HG03280 (cell line): ENCODE results near the gene TRIM24.
"Not testable (repeated sequence)": the region's sequence is repeated elsewhere in the genome, so short reads cannot be mapped to it uniquely, and the experiment has no call there.

Experiments used
- ATAC-seq: cut with Tn5 transposase; IDR thresholded peaks from one replicate; pipeline ENCODE4 v1.9.1; 2021; ENCODE audit warnings: mild to moderate bottlenecking, moderate library complexity; ENCODE audit not compliant: unreplicated experiment

The TRIM24 gene

DNA sequence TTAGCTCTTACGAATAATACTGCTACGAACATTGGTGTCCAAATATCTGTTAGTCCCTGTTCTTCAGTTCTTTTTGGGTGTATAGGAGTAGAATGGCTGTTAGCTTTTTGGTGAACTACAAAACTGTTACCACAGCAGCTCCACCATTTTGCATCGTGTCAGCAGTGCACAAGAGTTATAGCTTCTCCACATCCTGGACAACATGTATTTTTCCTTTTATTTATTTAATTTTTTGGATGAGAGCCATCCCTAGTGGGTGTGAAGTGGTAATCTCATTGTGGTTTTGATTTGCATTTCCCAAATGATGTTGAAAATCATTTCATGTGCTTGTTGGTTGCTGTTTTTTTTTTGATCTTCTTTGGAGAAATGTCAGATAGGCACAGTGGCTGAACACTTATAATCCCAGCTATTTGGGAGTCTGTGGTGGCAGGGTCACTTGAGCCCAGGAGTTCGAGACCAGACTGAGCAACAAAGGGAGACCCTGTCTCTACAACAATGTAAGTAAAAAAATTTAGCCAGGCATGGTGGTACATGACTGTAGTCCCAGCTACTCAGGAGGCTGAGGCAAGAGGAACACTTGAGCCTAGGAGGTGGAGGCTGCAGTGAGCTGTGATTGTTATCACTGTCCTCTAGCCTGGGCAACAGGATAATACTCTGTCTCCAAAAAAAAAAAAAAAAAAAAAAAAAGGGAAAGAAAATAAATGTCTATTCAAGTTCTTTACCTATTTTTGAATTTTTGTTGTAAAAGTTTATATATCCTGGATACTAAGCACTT lies 31.7 kb downstream of the TRIM24 start:
- no peak for ATAC-seq

DNA sequence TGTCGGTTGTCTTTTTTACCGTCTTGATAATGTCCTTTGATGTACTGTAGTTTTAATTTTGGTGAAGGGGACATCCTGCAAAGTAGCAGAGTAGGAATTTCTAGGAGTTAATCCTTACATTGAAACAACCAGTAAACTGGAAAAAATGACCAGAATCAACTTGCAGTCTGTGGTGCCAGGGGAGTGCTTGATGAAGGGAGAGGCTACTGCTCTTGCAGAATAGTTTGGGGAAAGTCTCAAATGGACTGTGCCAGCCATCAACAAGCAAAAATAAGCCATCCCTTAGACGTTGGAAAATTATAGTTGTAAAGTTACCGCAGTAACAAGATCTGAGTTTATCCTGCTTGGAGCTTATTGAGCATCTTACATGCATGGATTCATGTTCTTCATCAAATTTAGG lies 32.4 kb downstream of the TRIM24 start:
- no peak for ATAC-seq

- no peak for ATAC-seq
Measured at GRCh38 chr7:138493535-138493934, 33.5 kb downstream of the TRIM24 start.

DNA sequence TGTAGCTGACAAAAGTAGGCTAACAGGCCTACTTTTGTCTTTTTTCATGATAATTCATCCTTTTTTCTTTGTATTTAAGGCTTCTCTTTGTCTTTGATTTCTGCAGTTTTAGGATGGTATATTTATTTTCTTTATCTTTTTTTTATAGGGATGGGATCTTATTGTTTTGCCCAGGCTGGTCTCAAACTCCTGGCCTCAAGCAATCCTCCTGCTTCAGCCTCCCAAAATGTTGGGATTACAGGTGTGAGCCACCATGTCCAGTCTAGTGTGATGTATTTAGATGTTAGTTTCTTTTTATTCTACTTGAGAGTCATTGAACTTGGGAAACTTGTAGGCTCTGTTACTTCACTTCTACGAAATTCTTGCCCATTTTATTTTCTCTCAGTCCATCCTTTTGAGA lies 35.4 kb downstream of the TRIM24 start:
- ATAC-seq = no peak

DNA sequence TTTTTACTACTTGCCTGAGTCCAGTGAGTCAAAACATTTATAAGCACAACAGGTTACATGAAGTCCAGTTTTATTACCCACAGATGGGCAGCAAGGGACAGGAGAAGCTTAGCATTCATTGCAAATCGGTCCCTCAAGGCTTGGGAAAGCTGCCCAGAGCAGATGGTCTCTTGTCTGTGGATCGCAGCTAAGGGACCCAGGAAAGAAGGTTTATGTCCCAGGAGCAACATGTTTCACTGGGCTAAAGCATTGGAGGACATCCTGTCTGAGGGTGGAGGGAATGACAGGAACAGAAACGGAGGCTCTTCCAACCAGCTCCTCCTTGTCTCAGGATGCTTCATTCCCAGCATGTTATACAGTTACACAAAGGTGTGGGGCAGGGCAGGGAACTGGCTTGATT lies 39.3 kb downstream of the TRIM24 start:
- ATAC-seq = no peak

DNA sequence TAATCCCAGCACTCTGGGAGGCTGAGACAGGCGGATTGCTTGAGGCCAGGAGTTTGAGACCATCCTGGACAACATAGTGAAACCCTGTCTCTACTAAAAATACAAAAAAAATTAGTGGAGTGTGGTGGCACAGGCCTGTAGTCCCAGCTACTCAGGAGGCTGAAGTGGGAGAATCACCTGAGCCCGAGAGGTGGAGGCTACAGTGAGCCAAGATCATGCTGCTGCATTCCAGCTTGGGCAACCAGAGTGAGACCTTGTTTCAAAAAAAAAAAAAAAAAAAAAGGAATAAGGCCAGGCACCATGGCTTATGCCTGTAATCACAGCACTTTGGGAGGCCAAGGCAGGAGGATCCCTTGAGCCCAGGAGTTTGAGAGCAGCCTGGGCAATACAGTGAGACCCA lies 40.2 kb downstream of the TRIM24 start:
- not testable (repeated sequence) for ATAC-seq

- ATAC-seq = no peak
Measured at GRCh38 chr7:138500892-138501291, 40.8 kb downstream of the TRIM24 start.

DNA sequence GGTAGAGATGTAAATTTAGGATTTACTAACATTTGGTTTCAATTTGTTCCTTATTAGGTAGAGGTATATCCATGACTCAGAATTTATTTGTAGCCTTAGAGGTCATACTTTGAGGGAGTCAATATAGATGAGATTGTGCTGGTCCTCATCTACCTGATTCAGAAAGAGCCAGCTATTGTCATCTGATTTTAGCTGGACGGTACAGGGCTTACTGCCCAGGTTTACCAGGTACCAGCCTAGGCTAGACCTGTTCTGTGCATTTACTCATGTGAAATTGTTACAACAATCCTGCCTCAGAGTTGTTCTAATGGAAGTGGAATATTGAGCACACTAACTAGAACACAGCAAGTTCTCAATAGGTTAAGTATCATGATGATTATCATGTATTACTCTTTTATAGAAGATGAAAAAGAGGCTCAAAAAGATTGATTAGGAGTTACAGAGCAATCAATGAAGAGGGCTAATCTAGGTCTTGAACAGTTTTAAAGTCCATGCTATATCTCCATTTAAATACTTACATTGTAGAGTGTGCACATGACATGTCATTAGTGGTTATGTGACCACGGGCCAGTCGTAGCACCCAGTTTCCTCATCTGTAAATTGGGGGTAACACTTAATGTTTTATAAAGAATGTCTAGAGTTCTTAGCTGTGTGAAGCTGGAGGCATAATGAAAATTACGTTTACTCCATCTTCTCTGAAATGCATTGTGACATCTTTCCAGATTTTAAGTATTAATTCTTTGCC lies 42.1 kb downstream of the TRIM24 start:
- no peak for ATAC-seq

DNA sequence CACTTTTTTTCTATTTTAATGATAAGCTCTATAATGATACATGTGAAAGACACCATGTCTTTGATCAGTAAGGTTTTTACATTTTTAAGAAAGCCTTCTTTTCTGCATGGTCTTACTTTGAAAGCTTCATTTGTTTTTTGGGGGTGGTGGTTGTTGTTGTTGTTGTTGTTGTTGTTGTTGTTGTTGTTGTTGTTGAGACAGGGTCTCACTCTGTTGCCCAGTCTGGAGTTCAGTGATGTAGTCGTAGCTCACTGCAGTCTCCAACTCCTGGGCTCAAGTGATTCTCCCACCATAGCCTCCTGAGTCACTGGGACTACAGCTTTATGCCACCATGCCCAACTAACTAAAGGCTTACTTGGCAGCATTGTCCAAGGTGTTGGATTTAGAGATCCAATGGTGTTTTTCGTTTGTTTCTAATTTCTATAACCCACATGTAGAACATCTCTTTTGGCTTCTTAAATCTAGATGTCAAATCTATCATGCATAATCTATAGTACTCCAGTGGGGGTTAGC lies 45.4 kb downstream of the TRIM24 start:
- ATAC-seq = no peak

DNA sequence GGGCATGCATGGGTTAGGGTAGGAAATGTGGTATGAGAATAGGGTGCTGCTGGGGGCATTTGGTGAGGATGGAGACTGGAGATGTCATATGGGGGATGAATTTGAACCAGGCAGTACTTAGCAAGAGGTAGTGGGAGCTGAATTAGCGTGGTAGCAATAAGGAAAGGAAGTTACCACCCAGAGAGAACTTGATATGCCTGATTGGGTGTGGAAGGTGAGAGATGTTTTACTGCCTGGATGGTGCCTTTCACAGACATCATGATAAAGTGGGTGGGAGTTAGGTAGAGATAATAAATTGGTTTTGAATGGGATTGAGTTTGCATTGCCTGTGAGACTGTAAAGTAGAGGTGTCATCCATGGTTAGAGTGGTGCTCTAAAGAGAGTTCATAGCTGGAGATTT lies 46.7 kb downstream of the TRIM24 start:
- no peak for ATAC-seq

GRCh38 chr7:138510003-138510402 lies 49.9 kb downstream of the TRIM24 start:
- ATAC-seq = no peak

- no peak for ATAC-seq
Measured at GRCh38 chr7:138512092-138512858, 52.2 kb downstream of the TRIM24 start.

DNA sequence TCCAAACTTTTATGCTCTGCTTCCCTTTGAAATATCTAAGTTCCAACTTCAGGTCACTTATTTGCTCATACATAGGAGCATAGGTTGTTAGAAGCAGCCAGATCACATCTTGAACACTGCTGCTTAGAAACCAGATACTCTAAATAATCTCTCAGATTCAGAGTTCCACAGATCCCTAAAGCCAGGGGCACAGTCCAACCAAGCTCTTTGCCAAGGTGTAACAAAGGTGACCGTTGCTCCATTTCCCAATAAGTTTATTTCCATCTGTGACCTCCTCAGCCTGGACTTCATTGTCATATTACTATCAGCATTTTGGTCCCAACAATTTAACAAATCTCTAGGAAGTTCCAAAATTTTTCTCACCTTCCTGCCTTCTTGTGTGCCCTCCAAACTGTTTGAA lies 52.8 kb downstream of the TRIM24 start:
- no peak for ATAC-seq

- ATAC-seq = no peak
Measured at GRCh38 chr7:138513344-138513871, 53.3 kb downstream of the TRIM24 start.

- ATAC-seq = no peak
Measured at GRCh38 chr7:138514044-138514443, 54.0 kb downstream of the TRIM24 start.

- ATAC-seq = no peak
Measured at GRCh38 chr7:138515001-138515528, 55.0 kb downstream of the TRIM24 start.

DNA sequence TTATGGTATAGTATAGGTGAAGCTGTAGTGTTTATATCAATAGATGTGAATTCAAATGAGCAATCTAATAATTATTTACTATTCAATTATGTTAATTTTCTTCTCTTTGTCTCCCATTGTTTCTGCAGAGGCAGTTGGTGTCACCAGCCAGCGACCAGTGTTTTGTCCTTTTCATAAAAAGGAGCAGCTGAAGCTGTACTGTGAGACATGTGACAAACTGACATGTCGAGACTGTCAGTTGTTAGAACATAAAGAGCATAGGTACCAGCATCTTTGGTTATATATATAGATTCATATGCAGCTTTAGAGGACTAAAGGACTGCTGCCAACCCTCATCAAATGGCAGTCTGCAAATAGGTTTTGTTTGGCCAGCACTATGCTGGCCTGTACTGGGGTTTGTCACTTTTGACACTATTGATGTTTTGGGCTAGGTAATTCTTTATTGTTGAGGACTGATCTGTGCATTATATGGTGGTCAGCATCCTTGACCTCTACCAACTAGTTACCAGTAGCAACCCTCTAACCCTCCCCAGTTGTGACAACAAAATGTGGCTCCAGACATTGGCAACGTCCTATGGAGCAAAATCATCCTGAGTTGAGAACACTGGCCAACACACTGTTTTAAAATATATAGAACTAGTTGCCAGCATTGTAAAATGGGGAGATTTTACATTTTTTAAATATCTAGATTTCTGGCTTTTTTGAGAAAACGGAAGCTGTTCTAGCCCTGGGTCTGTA lies 59.2 kb downstream of the TRIM24 start:
- no peak for ATAC-seq

DNA sequence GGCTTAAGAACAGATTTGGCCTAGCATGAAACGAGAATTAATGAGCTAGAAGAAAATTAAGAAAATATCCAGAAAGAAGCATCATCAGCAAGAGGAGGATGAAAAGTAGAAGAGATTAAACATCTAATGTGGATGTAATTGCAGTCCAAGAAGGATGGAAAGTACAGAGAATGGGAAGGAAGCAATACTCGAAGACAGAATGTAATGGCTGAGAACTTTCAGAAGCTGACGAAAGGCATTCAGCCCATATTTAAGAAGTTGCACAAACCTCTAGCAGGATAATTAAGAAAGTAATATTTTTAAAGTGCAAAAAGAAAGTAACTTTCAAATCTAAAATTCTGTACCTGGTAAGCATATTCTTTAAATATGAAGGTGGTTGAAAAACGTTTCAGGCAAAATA lies 60.7 kb downstream of the TRIM24 start:
- no peak for ATAC-seq

- no peak for ATAC-seq
Measured at GRCh38 chr7:138521837-138522461, 61.9 kb downstream of the TRIM24 start.

- no peak for ATAC-seq
Measured at GRCh38 chr7:138524259-138524658, 64.2 kb downstream of the TRIM24 start.
